Measurements from ENCODE around the gene ACOT8.

GRCh38 chr20:45823949-45824835, 33.0 kb downstream of the ACOT8 start:
- TF ChIP-seq, protein P1, sequence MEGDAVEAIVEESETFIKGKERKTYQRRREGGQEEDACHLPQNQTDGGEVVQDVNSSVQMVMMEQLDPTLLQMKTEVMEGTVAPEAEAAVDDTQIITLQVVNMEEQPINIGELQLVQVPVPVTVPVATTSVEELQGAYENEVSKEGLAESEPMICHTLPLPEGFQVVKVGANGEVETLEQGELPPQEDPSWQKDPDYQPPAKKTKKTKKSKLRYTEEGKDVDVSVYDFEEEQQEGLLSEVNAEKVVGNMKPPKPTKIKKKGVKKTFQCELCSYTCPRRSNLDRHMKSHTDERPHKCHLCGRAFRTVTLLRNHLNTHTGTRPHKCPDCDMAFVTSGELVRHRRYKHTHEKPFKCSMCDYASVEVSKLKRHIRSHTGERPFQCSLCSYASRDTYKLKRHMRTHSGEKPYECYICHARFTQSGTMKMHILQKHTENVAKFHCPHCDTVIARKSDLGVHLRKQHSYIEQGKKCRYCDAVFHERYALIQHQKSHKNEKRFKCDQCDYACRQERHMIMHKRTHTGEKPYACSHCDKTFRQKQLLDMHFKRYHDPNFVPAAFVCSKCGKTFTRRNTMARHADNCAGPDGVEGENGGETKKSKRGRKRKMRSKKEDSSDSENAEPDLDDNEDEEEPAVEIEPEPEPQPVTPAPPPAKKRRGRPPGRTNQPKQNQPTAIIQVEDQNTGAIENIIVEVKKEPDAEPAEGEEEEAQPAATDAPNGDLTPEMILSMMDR (IDR thresholded peaks at IDR 0.05): peak in 1 of 3 experiments; percentile 5
- TF ChIP-seq POLR2A (IDR thresholded peaks at IDR 0.05) (no peak), POLR2AphosphoS5 (IDR thresholded peaks at IDR 0.05; ENCODE audit: insufficient read depth in 1 of 2, low read depth in 1 of 2) (no peak)
